ENCODE measurements around the gene ZAP70.

DNA sequence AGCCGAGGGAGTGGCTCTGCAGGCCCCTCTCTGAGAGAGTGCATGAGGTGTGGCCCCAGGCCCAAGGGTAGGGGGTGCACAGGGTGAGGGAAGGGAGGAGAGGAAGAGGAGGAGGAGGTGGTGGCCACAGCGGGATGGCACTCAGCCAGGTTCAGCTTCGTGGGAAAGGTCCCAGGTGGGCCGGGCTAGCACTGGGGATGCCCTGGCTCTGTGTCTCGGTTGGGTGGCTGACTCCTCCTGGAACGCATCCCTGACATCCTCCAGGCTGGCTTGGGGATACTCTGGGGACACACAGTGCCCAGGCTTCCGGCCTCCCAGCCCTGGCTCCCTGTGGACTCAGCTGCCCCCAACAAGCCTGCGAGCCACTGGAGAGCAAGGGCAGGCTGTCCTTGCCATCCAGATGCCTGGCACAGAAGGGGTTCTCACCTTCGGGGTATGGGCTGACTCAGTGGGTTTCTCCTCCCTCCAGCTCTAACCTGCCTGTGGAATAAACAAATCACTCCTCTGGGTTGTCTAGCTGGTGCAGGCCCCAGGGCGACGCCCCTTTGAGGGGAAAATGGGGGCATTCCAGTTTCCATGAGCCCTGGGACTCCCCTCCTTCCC is 582 bp upstream of the ZAP70 start:
- TF ChIP-seq, protein P1, sequence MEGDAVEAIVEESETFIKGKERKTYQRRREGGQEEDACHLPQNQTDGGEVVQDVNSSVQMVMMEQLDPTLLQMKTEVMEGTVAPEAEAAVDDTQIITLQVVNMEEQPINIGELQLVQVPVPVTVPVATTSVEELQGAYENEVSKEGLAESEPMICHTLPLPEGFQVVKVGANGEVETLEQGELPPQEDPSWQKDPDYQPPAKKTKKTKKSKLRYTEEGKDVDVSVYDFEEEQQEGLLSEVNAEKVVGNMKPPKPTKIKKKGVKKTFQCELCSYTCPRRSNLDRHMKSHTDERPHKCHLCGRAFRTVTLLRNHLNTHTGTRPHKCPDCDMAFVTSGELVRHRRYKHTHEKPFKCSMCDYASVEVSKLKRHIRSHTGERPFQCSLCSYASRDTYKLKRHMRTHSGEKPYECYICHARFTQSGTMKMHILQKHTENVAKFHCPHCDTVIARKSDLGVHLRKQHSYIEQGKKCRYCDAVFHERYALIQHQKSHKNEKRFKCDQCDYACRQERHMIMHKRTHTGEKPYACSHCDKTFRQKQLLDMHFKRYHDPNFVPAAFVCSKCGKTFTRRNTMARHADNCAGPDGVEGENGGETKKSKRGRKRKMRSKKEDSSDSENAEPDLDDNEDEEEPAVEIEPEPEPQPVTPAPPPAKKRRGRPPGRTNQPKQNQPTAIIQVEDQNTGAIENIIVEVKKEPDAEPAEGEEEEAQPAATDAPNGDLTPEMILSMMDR (conservative IDR thresholded peaks at IDR 0.05; ENCODE audit: low read depth, low read length) = no peak
- no peak for TF ChIP-seq EZH2 (IDR thresholded peaks at IDR 0.05; ENCODE audit: borderline replicate concordance, low read depth, low read length, poor library complexity, severe bottlenecking)

Data from A673 (cell line).